NCI-H187 (cell line): ENCODE results near the gene GALNTL6.

Experiments used
- DNase-seq, 2 experiments: peaks; one replicate each; lab custom pipeline; 2025; lab: John Stamatoyannopoulos, UW

GALNTL6 gene

GRCh38 chr4:172986114-172986513 lies 1172.9 kb downstream of the GALNTL6 start:
- peak in 1 of 2 experiments; percentile 26 for DNase-seq

GRCh38 chr4:172989984-172990820 lies 1177.0 kb downstream of the GALNTL6 start:
- no peak for DNase-seq

GRCh38 chr4:172992648-172993378 lies 1179.6 kb downstream of the GALNTL6 start:
- DNase-seq: no peak

GRCh38 chr4:172995161-172995560 lies 1182.0 kb downstream of the GALNTL6 start:
- no peak for DNase-seq

GRCh38 chr4:172995704-172996103 lies 1182.5 kb downstream of the GALNTL6 start:
- no peak for DNase-seq

- DNase-seq: no peak
Observed at GRCh38 chr4:172996571-172997216, 1183.5 kb downstream of the GALNTL6 start.

GRCh38 chr4:172997217-172997609 lies 1184.0 kb downstream of the GALNTL6 start:
- DNase-seq: no peak

GRCh38 chr4:172997856-172998255 lies 1184.7 kb downstream of the GALNTL6 start:
- no peak for DNase-seq

GRCh38 chr4:172998527-172999469 lies 1185.6 kb downstream of the GALNTL6 start:
- no peak for DNase-seq

- no peak for DNase-seq
Observed at GRCh38 chr4:173001571-173001970, 1188.4 kb downstream of the GALNTL6 start.

GRCh38 chr4:173002830-173003561 lies 1189.8 kb downstream of the GALNTL6 start:
- DNase-seq: no peak

GRCh38 chr4:173005912-173006633 lies 1192.9 kb downstream of the GALNTL6 start:
- DNase-seq: peak in 1 of 2 experiments; percentile 38

GRCh38 chr4:173008436-173008835 lies 1195.2 kb downstream of the GALNTL6 start:
- DNase-seq: no peak

- no peak for DNase-seq
Observed at GRCh38 chr4:173009129-173009823, 1196.1 kb downstream of the GALNTL6 start.

- no peak for DNase-seq
Observed at GRCh38 chr4:173012608-173013007, 1199.4 kb downstream of the GALNTL6 start.

- peak in 1 of 2 experiments; percentile 6 for DNase-seq
Observed at GRCh38 chr4:173013232-173013930, 1200.2 kb downstream of the GALNTL6 start.

GRCh38 chr4:173014113-173014558 lies 1200.9 kb downstream of the GALNTL6 start:
- DNase-seq: no peak

GRCh38 chr4:173014836-173015235 lies 1201.6 kb downstream of the GALNTL6 start:
- no peak for DNase-seq

GRCh38 chr4:173017802-173018201 lies 1204.6 kb downstream of the GALNTL6 start:
- DNase-seq: no peak
